Common myeloid progenitor, CD34-positive (primary cell): ENCODE measurements around the gene PSMG1.
A peak's percentile ranks its signal among the peaks of the same experiment; 100 is the strongest.

Experiments
- CTCF ChIA-PET: fragments of 350-600 bp; sonication (Branson Sonifier 250); formaldehyde crosslinking; loops from one replicate; lab custom pipeline; 2021; ENCODE audit warnings: antibody characterized with exemption; lab: Charles Lee
- POLR2A ChIA-PET: fragments of 350-600 bp; sonication (Branson Sonifier 250); formaldehyde crosslinking; loops from one replicate; lab custom pipeline; 2021; ENCODE audit warnings: antibody characterized with exemption; lab: Charles Lee
- DNase-seq, 3 donors: peaks; one replicate each; pipeline versions ENCODE4 v3.0.0 to v3.0.0-alpha.2; 2013
- H3K27ac ChIP-seq, 2 experiments: 1 replicate in 1 of 2; 2 replicates in 1 of 2; pipeline ENCODE4 v1.7.0; 2013; ENCODE audit warnings: inconsistent platforms in 2 of 2, low read length in 2 of 2, mild to moderate bottlenecking in 2 of 2, low read depth in 1 of 2, moderate library complexity in 1 of 2; ENCODE audit not compliant: severe bottlenecking in 2 of 2, insufficient read depth in 1 of 2, poor library complexity in 1 of 2
- H3K27me3 ChIP-seq, 5 experiments: replicated peaks in 2 of 5; 1 replicate in 3 of 5; 2 replicates in 2 of 5; pipeline versions ENCODE4 v1.6.1 to v1.7.0; 2013; ENCODE audit warnings: low read length in 4 of 5, mild to moderate bottlenecking in 2 of 5, moderate library complexity in 2 of 5, inconsistent platforms in 1 of 5; ENCODE audit not compliant: insufficient read depth in 5 of 5, control insufficient read depth in 4 of 5
- H3K36me3 ChIP-seq, 4 experiments: 1 replicate in 2 of 4; 2 replicates in 2 of 4; pipeline versions ENCODE4 v1.6.1 to v1.7.0; 2013; ENCODE audit warnings: low read length in 3 of 4, control low read depth in 1 of 4, mild to moderate bottlenecking in 1 of 4; ENCODE audit not compliant: control insufficient read depth in 4 of 4, insufficient read depth in 4 of 4
- H3K4me1 ChIP-seq, 4 experiments: 1 replicate in 3 of 4; 2 replicates in 1 of 4; pipeline versions ENCODE4 v1.6.1 to v1.7.1; 2013; ENCODE audit warnings: low read length in 3 of 4, mild to moderate bottlenecking in 3 of 4, control low read depth in 1 of 4, inconsistent platforms in 1 of 4, moderate library complexity in 1 of 4; ENCODE audit not compliant: control insufficient read depth in 4 of 4, insufficient read depth in 4 of 4; ENCODE audit errors: control extremely low read depth in 1 of 4
- H3K4me3 ChIP-seq, 7 experiments: 1 replicate in 4 of 7; 2 replicates in 3 of 7; pipeline versions ENCODE4 v1.5.1 to v1.7.0; 2013; ENCODE audit warnings: mild to moderate bottlenecking in 7 of 7, low read length in 6 of 7, moderate library complexity in 6 of 7, inconsistent platforms in 2 of 7, low read depth in 2 of 7, control low read depth in 1 of 7; ENCODE audit not compliant: insufficient read depth in 4 of 7, control insufficient read depth in 1 of 7; ENCODE audit errors: extremely low read depth in 1 of 7
- H3K9me3 ChIP-seq, 5 experiments: 1 replicate in 4 of 5; 2 replicates in 1 of 5; pipeline versions ENCODE4 v1.6.1 to v1.7.1; 2013; ENCODE audit warnings: low read length in 4 of 5, mild to moderate bottlenecking in 2 of 5, inconsistent platforms in 1 of 5, low read depth in 1 of 5, moderate library complexity in 1 of 5; ENCODE audit not compliant: control insufficient read depth in 4 of 5, insufficient read depth in 2 of 5; ENCODE audit errors: control extremely low read depth in 1 of 5
- WGBS: methylation state at CpG from one replicate; pipeline ENCODE4 v1.1.5; 2013; ENCODE audit not compliant: insufficient coverage; 5-methylcytosine and 5-hydroxymethylcytosine counted together

Gene PSMG1

DNA sequence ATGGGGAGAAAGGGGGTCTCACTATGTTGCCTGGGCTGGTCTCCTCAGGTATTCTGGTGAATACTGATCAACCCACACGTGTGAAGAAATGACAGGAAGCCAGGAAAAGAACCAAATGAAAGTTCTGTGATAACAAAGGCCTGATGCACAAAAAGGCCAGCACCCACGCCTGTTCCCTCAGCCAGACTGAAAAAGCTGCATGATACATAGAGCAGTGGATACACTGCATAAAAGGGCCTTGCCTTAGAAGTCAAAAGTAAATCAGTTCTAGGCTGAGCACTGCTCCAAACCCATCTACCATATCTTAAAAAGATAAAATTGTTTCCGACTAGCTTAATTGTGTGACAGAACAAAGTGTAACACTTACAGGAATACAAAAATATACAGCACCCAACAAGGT is 36.9 kb upstream of the PSMG1 start:
- Histone ChIP-seq H3K36me3 (peaks cover 11 to 68% (median 33%) of the 10 kb centered on the region in 4 experiments), H3K27me3 (no peaks in the 10 kb centered on the region), H3K9me3 (peaks cover 0 to 1% (median 0%) of the 10 kb centered on the region in 5 experiments), H3K4me1 (no peaks in the 10 kb centered on the region), H3K27ac (no peak overlapping the region), H3K4me3 (no peak overlapping the region)
- DNase-seq, result no peak
- WGBS, result 86% methylated on average over 2 of the region's 3 CpGs
- ChIA-PET POLR2A (no interaction called here), CTCF (interaction anchor here (0.8 to 1.4 kb wide), 2 partner anchors 14 to 15 kb away, joined by 3 to 4 read pairs; no protein-coding TSS in a partner anchor)

DNA sequence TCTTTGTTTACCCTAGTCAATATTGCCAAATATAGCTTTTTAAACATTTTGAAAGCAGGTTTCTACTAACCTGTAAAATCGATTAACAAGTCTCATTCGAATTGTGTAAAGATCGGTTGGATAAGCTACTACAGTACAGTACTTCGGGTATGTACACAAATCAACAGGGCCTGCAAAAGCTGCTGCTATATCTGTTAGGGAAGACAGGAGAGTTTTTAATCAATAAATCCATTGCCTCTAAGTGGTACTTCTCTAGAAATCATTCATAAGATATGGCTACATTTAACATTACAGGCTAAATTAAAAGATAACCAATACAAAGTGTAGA is 34.8 kb upstream of the PSMG1 start:
- Histone ChIP-seq H3K4me1 (no peaks in the 10 kb centered on the region), H3K36me3 (peaks cover 9 to 58% (median 29%) of the 10 kb centered on the region in 4 experiments), H3K4me3 (no peak overlapping the region), H3K27ac (no peak overlapping the region), H3K9me3 (peaks cover 0 to 1% (median 0%) of the 10 kb centered on the region in 5 experiments), H3K27me3 (no peaks in the 10 kb centered on the region)
- CTCF ChIA-PET, result interaction anchor here (1.7 kb wide), 1 partner anchor 20 kb away, joined by 7 read pairs; no protein-coding TSS in a partner anchor
- POLR2A ChIA-PET, result interaction anchor here (1.0 kb wide), 1 partner anchor 13 kb away, joined by 3 read pairs; no protein-coding TSS in a partner anchor
- no peak for DNase-seq
- WGBS, result 100% methylated on average over 3 of the region's 4 CpGs

DNA sequence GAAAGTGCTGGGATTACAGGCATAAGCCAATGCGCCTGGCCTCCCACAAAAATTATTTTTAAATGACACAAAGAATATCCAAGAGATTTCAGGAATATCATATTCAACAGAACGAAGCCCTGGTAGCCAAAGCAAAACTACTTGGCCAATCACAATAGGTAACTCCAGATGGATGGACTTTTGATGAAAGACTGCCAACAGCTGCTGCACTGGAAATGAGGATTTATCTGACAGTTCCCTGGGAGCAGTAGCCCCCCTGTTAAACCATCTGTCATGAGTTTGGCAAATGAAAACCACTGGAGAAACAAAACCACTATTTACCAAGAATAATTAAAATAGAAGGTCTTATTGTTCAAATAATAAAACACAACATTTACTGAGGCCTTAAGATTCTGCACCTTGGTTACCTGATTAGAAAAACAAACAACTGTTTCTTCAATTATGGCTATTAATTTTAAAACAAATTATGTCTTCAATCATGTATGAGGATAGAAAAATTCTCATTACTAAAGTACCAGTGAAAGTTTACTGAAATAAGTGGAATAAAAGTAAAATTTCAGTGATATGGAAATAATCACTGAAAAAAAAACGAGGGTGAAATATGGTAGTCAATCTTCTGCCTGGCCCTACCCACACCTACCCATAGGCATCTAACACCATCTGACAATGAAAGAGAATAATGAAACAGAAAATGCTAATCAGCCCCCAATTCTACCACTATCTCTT is 34.3 kb upstream of the PSMG1 start:
- no peaks in the 10 kb centered on the region for H3K4me1 ChIP-seq
- no CpG with 5 or more reads among the region's 3 CpGs for WGBS
- peaks cover 9 to 61% (median 30%) of the 10 kb centered on the region in 4 experiments for H3K36me3 ChIP-seq
- H3K9me3 ChIP-seq, result peaks cover 0 to 1% (median 0%) of the 10 kb centered on the region in 5 experiments
- ChIA-PET POLR2A (no interaction called here), CTCF (interaction anchor here (1.7 kb wide), 1 partner anchor 21 kb away, joined by 7 read pairs; no protein-coding TSS in a partner anchor)
- H3K4me3 ChIP-seq, result no peak overlapping the region
- H3K27ac ChIP-seq, result no peak overlapping the region
- no peak for DNase-seq
- no peaks in the 10 kb centered on the region for H3K27me3 ChIP-seq

DNA sequence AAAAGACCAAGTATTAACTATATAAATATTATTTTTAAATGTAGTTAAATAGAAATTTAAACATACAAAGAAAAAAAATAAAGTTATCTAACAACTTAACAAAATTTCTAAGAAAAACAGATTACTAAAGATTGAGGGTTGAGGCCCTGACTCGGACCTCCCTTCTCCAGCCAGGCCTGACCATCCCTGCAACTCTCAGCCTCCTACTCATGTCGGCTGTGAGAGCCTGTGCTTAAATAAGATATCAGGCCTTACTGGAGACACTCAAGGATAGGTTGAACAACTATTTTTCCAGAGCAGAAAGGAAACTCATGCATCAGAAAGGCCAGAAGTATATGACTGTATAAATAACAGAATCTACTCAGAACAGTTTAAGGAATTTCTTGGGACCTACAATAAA is 33.0 kb upstream of the PSMG1 start:
- H3K4me1 ChIP-seq, result no peaks in the 10 kb centered on the region
- peaks cover 6 to 62% (median 29%) of the 10 kb centered on the region in 4 experiments for H3K36me3 ChIP-seq
- H3K27me3 ChIP-seq, result no peaks in the 10 kb centered on the region
- no peaks in the 10 kb centered on the region for H3K9me3 ChIP-seq
- no peak for DNase-seq
- ChIA-PET CTCF (no interaction called here), POLR2A (no interaction called here)
- no peak overlapping the region for H3K4me3 ChIP-seq
- no peak overlapping the region for H3K27ac ChIP-seq
- 80% methylated on average over 1 of the region's 2 CpGs for WGBS

DNA sequence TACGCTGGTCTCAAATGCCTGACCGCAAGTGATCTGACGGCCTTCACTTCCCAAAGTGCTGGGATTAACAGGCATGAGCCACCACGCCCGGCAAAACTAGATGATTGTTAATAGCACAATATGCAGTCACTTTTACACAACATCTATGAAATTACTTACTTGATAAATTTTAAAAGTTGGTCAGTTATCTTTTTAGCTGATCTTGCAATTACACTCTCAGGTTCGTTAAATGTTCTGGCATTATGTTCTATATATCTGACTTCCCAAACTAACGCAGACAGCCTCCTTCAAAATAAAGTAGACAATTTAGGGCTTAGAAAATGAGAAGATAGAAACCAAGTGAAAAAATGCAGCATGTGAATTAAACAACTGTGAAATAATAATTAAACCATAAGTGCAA is 31.8 kb upstream of the PSMG1 start:
- H3K9me3 ChIP-seq, result no peaks in the 10 kb centered on the region
- no peaks in the 10 kb centered on the region for H3K4me1 ChIP-seq
- peaks cover 4 to 64% (median 34%) of the 10 kb centered on the region in 4 experiments for H3K36me3 ChIP-seq
- ChIA-PET POLR2A (no interaction called here), CTCF (no interaction called here)
- WGBS, result 100% methylated on average over 4 of the region's 7 CpGs
- H3K27ac ChIP-seq, result no peak overlapping the region
- no peak for DNase-seq
- H3K27me3 ChIP-seq, result no peaks in the 10 kb centered on the region
- no peak overlapping the region for H3K4me3 ChIP-seq

DNA sequence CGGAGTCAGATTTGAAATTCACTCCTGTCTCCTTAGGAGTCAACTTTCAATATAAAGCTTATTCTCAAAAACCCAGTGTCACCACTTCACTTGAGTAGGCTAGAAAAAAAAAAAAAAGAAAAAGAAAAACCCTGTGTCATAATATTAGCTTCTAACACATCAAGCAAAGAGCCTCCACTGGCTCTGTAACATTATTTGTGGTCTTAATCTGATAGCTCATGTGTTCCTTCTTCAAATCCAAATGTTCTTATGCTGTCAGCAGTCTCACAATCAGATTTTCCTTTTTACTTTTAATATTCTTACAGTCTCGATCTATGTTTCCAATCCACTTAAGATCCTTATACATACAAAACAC is 26.1 kb upstream of the PSMG1 start:
- no peaks in the 10 kb centered on the region for H3K4me1 ChIP-seq
- peak overlapping the region in 1 of 2 experiments; percentile 46 for H3K27ac ChIP-seq
- ChIA-PET POLR2A (no interaction called here), CTCF (interaction anchor here (1.3 kb wide), 1 partner anchor 9 kb away, joined by 3 read pairs; no protein-coding TSS in a partner anchor)
- H3K27me3 ChIP-seq, result no peaks in the 10 kb centered on the region
- WGBS, result 90% methylated on average over 1 of the region's 2 CpGs
- no peak overlapping the region for H3K4me3 ChIP-seq
- no peaks in the 10 kb centered on the region for H3K9me3 ChIP-seq
- no peak for DNase-seq
- peaks cover 12 to 66% (median 41%) of the 10 kb centered on the region in 4 experiments for H3K36me3 ChIP-seq

DNA sequence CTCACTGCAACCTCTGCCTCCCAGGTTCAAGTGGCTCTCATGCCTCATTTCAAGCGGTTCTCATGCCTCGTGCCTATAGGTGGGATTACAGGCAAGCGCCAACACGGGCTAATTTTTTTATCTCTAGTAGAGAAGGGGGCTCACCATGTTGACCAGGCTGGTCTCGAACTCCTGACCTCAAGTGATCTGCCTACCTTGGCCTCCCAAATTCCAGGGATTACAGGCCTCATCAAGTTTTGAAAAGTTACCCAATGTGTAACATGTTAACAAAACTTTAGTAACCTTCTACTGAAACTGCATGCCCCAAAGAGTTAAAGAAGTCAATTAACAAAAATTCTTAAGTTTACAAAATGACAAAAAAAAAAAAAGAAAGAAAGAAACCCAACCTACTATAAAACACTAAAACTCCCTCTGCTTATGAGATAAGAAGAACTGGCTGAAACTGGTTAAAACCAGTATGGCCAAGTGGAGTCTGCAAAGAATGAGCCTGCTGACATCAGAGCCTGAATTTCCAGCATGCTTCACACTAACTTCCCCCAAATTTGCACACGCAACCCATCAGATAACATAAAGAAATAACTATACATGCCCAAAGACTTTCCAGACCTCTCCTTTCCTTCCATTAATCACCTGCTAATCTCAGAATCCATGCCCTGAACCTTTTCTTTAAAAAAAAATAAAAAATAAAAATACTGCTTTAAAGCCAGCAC is 25.5 kb upstream of the PSMG1 start:
- H3K27ac ChIP-seq, result peak overlapping the region in 1 of 2 experiments; percentile 46
- peak in 2 of 3 donors; percentile 22 to 48 for DNase-seq
- H3K4me3 ChIP-seq, result no peak overlapping the region
- ChIA-PET CTCF (interaction anchor here (1.3 kb wide), 1 partner anchor 10 kb away, joined by 3 read pairs; no protein-coding TSS in a partner anchor), POLR2A (no interaction called here)
- H3K9me3 ChIP-seq, result no peaks in the 10 kb centered on the region
- H3K36me3 ChIP-seq, result peaks cover 12 to 66% (median 40%) of the 10 kb centered on the region in 4 experiments
- WGBS, result 98% methylated on average over 5 of the region's 6 CpGs
- H3K4me1 ChIP-seq, result no peaks in the 10 kb centered on the region
- no peaks in the 10 kb centered on the region for H3K27me3 ChIP-seq
